RWPE2 (cell line): ENCODE data around the gene AXIN2.

ENCODE experiments used
- ATAC-seq: fragments of 200-7000 bp; cut with Tn5 transposase; 3 replicates; pipeline ENCODE4 v1.9.1; 2021; ENCODE audit warnings: low read depth
- DNase-seq: peaks from one replicate; pipeline ENCODE4 v3.0.0-alpha.2; 2020; ENCODE audit warnings: low spot score
- H3K27ac ChIP-seq: fragments of 450-650 bp; 2 replicates; pipeline ENCODE4 v1.5.1; 2017; ENCODE audit warnings: mild to moderate bottlenecking; ENCODE audit not compliant: poor library complexity, severe bottlenecking
- H3K27me3 ChIP-seq: fragments of 250-450 bp; sonication (Bioruptor Pico); 2 replicates; pipeline ENCODE4 v1.5.1; 2021; ENCODE audit warnings: mild to moderate bottlenecking, moderate library complexity; ENCODE audit not compliant: insufficient read depth, poor library complexity, severe bottlenecking
- H3K36me3 ChIP-seq: fragments of 250-450 bp; sonication (Bioruptor Pico); 2 replicates; pipeline ENCODE4 v1.5.1; 2020; ENCODE audit warnings: low read depth, mild to moderate bottlenecking, moderate library complexity
- H3K4me1 ChIP-seq: fragments of 250-450 bp; sonication (Bioruptor Pico); 2 replicates; pipeline ENCODE4 v1.5.1; 2021; ENCODE audit warnings: mild to moderate bottlenecking, moderate library complexity; ENCODE audit not compliant: insufficient read depth, poor library complexity, severe bottlenecking
- H3K4me3 ChIP-seq: fragments of 250-450 bp; sonication (Bioruptor Pico); 2 replicates; pipeline ENCODE4 v1.5.1; 2021; ENCODE audit warnings: mild to moderate bottlenecking, moderate library complexity; ENCODE audit not compliant: severe bottlenecking
- H3K9me3 ChIP-seq: fragments of 250-450 bp; sonication (Bioruptor Pico); 2 replicates; pipeline ENCODE4 v1.5.1; 2021; ENCODE audit warnings: mild to moderate bottlenecking, moderate library complexity; ENCODE audit not compliant: severe bottlenecking
- CTCF ChIP-seq: fragments of 450-650 bp; IDR thresholded peaks from one replicate; pipeline ENCODE4 v1.5.1; 2017; ENCODE audit warnings: mild to moderate bottlenecking, moderate library complexity; ENCODE audit not compliant: poor library complexity, severe bottlenecking

Gene AXIN2

DNA sequence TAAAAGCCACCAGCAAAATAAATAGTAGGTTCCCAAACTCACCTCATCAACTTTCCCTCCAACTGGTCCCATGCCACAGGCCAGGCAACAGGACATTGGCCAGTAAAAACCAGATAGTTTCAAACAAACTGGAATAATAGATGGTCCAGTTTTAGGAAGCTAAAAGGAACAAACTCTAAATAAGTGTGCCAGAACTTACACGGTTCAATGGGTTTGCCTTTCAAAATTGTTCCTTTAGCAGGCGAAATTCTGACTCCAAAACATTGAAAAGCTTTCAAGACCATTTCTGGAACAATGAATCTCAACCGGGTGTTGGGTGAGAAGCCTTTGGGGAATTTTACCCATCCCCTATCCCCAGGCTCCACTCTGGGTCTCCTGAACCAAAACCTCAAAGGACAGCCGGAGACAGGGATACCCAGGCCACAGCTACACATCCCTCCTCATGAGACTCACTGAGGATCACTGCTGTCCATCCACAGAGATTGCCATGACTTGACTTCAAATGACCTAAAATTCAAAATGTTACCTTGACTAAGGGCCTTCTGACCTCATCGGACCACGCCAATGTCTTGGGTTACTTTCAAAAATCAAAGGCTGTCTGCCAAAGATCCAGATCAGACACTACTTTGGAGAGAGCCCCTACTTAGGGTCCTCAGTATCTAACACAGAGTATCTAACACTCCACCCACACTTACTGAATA lies 13.0 kb downstream of the AXIN2 start:
- Histone ChIP-seq H3K9me3 (no peaks in the 10 kb centered on the region), H3K27me3 (peaks cover 5% of the 10 kb centered on the region), H3K4me1 (no peaks in the 10 kb centered on the region), H3K4me3 (no peak overlapping the region), H3K27ac (no peak overlapping the region), H3K36me3 (no peaks in the 10 kb centered on the region)
- ATAC-seq: no peak
- no peak for DNase-seq
- TF ChIP-seq CTCF: no peak

DNA sequence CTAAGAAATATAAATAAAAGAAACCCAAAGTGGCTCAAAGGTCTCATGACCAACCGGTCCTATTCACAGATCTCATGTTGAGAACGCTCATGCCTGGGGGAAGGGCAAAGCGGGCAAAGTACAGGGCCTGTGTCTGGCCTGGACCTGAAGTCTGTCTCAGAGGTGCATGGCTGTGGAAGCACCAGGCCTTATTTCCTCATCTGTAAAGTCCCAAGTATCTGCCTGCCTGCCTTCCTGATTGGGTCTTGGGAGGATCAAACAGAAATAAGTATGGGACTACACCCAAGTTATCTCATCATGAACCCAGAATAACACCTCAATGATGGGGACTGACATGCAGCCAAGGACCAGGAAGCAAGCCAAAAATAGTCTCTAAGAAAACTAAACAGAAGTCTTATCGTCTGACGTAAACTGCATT lies 14.2 kb downstream of the AXIN2 start:
- Histone ChIP-seq H3K36me3 (no peaks in the 10 kb centered on the region), H3K27ac (no peak overlapping the region)

GRCh38 chr17:65546579-65546978 lies 14.9 kb downstream of the AXIN2 start:
- no peak for TF ChIP-seq CTCF
- DNase-seq (no peak), ATAC-seq (no peak)
- Histone ChIP-seq H3K4me3 (no peak overlapping the region), H3K27ac (no peak overlapping the region), H3K27me3 (no peaks in the 10 kb centered on the region), H3K9me3 (no peaks in the 10 kb centered on the region), H3K36me3 (no peaks in the 10 kb centered on the region), H3K4me1 (no peaks in the 10 kb centered on the region)

More for the DNA sequence above, 14.2 kb downstream of the AXIN2 start:
- DNase-seq (no peak), ATAC-seq (no peak)
- Histone ChIP-seq H3K4me3 (no peak overlapping the region), H3K9me3 (no peaks in the 10 kb centered on the region), H3K4me1 (no peaks in the 10 kb centered on the region), H3K27me3 (no peaks in the 10 kb centered on the region)
- TF ChIP-seq CTCF: no peak

DNA sequence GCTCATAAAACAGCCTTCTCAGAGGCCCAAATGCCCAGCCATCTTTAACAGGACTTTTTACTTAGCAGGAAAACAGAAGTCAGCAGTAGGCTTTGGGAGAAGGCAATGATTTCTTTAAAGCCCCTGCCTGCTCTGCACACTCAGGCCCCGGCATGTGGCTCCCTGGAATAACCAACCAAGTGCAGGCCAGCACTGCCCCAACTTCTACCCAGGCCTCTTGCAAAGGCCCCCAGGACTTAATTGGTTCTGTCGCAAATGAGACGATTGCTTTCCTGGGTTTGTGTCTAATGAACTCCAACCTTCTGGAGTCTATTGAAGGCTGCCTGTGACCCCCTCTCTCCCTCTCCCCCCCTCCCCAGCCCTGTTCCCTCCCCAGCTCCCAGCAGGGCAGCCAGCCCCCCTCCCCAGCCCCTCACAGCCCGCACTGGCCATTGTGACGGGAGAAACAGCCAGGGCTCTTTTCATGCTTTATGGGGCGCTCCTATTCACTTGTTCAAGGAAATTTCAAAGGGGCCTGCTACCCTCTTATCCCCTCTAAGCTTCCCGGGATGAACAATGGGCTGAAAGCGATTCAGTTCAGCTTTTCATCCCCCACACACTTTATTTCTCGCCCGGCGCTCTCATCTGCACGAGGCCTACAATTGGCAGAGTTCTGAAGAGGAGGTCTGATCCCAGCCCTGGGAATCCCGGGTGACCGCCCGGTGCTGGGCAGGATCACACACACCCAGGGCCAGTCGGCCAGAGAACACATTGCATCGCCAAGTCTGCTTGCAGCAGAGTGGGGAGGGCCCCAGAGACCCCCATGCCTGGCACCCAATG lies 15.5 kb downstream of the AXIN2 start:
- no peak overlapping the region for H3K4me3 ChIP-seq
- H3K27ac ChIP-seq: no peak overlapping the region
- H3K4me1 ChIP-seq: no peaks in the 10 kb centered on the region
- H3K36me3 ChIP-seq: no peaks in the 10 kb centered on the region
- TF ChIP-seq CTCF: no peak
- ATAC-seq: no peak
- H3K9me3 ChIP-seq: no peaks in the 10 kb centered on the region
- no peaks in the 10 kb centered on the region for H3K27me3 ChIP-seq
- DNase-seq: no peak

DNA sequence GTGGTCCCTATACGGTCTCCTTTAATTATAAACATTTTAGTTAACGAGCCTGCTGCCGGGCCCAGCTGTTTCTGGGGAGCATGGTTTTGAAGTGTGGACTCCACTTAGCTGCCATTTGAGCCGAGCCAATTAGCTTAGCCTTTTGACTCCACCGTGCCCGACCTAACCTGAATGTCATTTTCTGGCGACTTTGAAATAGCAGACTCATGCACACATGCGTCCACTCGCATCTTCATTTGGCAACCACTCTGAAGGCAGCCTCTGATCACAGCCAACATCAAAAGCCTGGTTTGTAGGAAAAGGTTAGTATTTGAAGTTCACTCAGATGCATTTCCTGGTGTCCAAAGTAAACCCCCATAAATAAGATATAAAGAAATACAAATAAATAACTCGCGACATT lies 16.8 kb downstream of the AXIN2 start:
- no peaks in the 10 kb centered on the region for H3K9me3 ChIP-seq
- DNase-seq (no peak), ATAC-seq (no peak)
- no peaks in the 10 kb centered on the region for H3K27me3 ChIP-seq
- H3K4me1 ChIP-seq: no peaks in the 10 kb centered on the region
- no peaks in the 10 kb centered on the region for H3K36me3 ChIP-seq
- no peak overlapping the region for H3K27ac ChIP-seq
- H3K4me3 ChIP-seq: no peak overlapping the region
- no peak for TF ChIP-seq CTCF
